ENCODE results near the gene FOXJ3.

Gene FOXJ3

GRCh38 chr1:42152119-42152518, 182.9 kb downstream of the FOXJ3 start:
- Mint-ChIP-seq H3K4me3 (no peak overlapping the region), H3K4me1 (no peaks in the 10 kb centered on the region), H3K27ac (no peak overlapping the region), H3K27me3 (ENCODE audit: low read depth, poor library complexity) (peaks cover 15% of the 10 kb centered on the region), H3K36me3 (ENCODE audit: low read depth) (no peaks in the 10 kb centered on the region), H3K9me3 (no peaks in the 10 kb centered on the region)
- TF ChIP-seq CTCF (IDR thresholded peaks at IDR 0.05) = no peak
- no peak for DNase-seq

- no peak for DNase-seq
- H3K36me3 Mint-ChIP-seq (ENCODE audit: low read depth) = no peaks in the 10 kb centered on the region
- peaks cover 15% of the 10 kb centered on the region for H3K27me3 Mint-ChIP-seq (ENCODE audit: low read depth, poor library complexity)
- no peak overlapping the region for H3K27ac Mint-ChIP-seq
- TF ChIP-seq CTCF (IDR thresholded peaks at IDR 0.05) = no peak
- no peaks in the 10 kb centered on the region for H3K9me3 Mint-ChIP-seq
- no peak overlapping the region for H3K4me3 Mint-ChIP-seq
- no peaks in the 10 kb centered on the region for H3K4me1 Mint-ChIP-seq
Observed at GRCh38 chr1:42150651-42151050, 184.4 kb downstream of the FOXJ3 start.

GRCh38 chr1:42148166-42148565, 186.9 kb downstream of the FOXJ3 start:
- Mint-ChIP-seq H3K36me3 (ENCODE audit: low read depth) (no peaks in the 10 kb centered on the region), H3K27ac (no peak overlapping the region), H3K27me3 (ENCODE audit: low read depth, poor library complexity) (peaks cover 19% of the 10 kb centered on the region)

GRCh38 chr1:42146626-42147320, 188.3 kb downstream of the FOXJ3 start:
- H3K9me3 Mint-ChIP-seq = no peaks in the 10 kb centered on the region
- peaks cover 17% of the 10 kb centered on the region for H3K27me3 Mint-ChIP-seq (ENCODE audit: low read depth, poor library complexity)
- peaks cover 19% of the 10 kb centered on the region for H3K4me1 Mint-ChIP-seq
- DNase-seq = peak; percentile 82
- H3K4me3 Mint-ChIP-seq = no peak overlapping the region
- H3K27ac Mint-ChIP-seq = no peak overlapping the region
- no peaks in the 10 kb centered on the region for H3K36me3 Mint-ChIP-seq (ENCODE audit: low read depth)
- TF ChIP-seq CTCF (IDR thresholded peaks at IDR 0.05) = peak; percentile 73

More at GRCh38 chr1:42148166-42148565, 186.9 kb downstream of the FOXJ3 start:
- no peaks in the 10 kb centered on the region for H3K9me3 Mint-ChIP-seq
- H3K4me3 Mint-ChIP-seq = no peak overlapping the region
- DNase-seq = no peak
- H3K4me1 Mint-ChIP-seq = peaks cover 18% of the 10 kb centered on the region
- no peak for TF ChIP-seq CTCF (IDR thresholded peaks at IDR 0.05)

- H3K27me3 Mint-ChIP-seq (ENCODE audit: low read depth, poor library complexity) = peaks cover 13% of the 10 kb centered on the region
- DNase-seq = no peak
- H3K4me1 Mint-ChIP-seq = peaks cover 19% of the 10 kb centered on the region
- TF ChIP-seq CTCF (IDR thresholded peaks at IDR 0.05) = no peak
- H3K9me3 Mint-ChIP-seq = no peaks in the 10 kb centered on the region
- no peak overlapping the region for H3K4me3 Mint-ChIP-seq
- H3K27ac Mint-ChIP-seq = no peak overlapping the region
- no peaks in the 10 kb centered on the region for H3K36me3 Mint-ChIP-seq (ENCODE audit: low read depth)
Observed at GRCh38 chr1:42145764-42146625, 189.0 kb downstream of the FOXJ3 start.
